H1 (cell line): ENCODE data around the gene ATP4A. TPM values are rescaled to one million over a fixed set of nuclear protein-coding genes. Genes with fewer than 3 reads are reported as not detected.

Experiments used
- CTCF ChIA-PET: fragments of 300-600 bp; sonication (Branson Sonifier 250); formaldehyde crosslinking; loops from one replicate; lab custom pipeline; 2021; ENCODE audit not compliant: partially characterized antibody; lab: Charles Lee
- POLR2A ChIA-PET: fragments of 300-600 bp; sonication (Branson Sonifier 250); formaldehyde crosslinking; loops from one replicate; lab custom pipeline; 2021; ENCODE audit warnings: inconsistent platforms; ENCODE audit not compliant: partially characterized antibody; lab: Charles Lee
- DNase-seq, 2 experiments: peaks; one replicate each; pipeline versions ENCODE4 v3.0.0 to v3.0.0-alpha.2; 2010 to 2022; ENCODE audit warnings: low spot score in 2 of 2, low read depth in 1 of 2, mixed read lengths in 1 of 2
- FAIRE-seq: peaks from 2 replicates; lab custom pipeline; 2011; peaks lifted over from hg19 to GRCh38; lab: Jason Lieb, UNC
- H2AFZ ChIP-seq: 2 replicates; pipeline ENCODE4 v1.8.1; 2012; ENCODE audit warnings: low read length, inconsistent platforms
- H2AK5ac ChIP-seq: 2 replicates; pipeline ENCODE4 v1.6.1; 2013; ENCODE audit warnings: low read depth, low read length
- H2BK120ac ChIP-seq: replicated peaks from 2 replicates; pipeline ENCODE3; 2013; ENCODE audit warnings: low read depth, low read length, inconsistent platforms
- H2BK12ac ChIP-seq: 2 replicates; pipeline ENCODE4 v1.6.1; 2013; ENCODE audit warnings: low read depth, low read length
- H2BK15ac ChIP-seq: 2 replicates; pipeline ENCODE4 v1.6.1; 2013; ENCODE audit warnings: low read length
- H2BK20ac ChIP-seq: 2 replicates; pipeline ENCODE4 v1.6.1; 2013; ENCODE audit warnings: low read length
- H2BK5ac ChIP-seq: 2 replicates; pipeline ENCODE4 v1.6.1; 2013; ENCODE audit warnings: low read depth, low read length
- H3K14ac ChIP-seq: 2 replicates; pipeline ENCODE4 v1.6.1; 2013; ENCODE audit warnings: inconsistent platforms; ENCODE audit not compliant: insufficient read length
- H3K18ac ChIP-seq: 2 replicates; pipeline ENCODE4 v1.6.1; 2013; ENCODE audit warnings: low read length; ENCODE audit errors: extremely low read depth
- H3K23ac ChIP-seq: 2 replicates; pipeline ENCODE4 v1.6.1; 2013; ENCODE audit warnings: inconsistent platforms; ENCODE audit not compliant: insufficient read length
- H3K23me2 ChIP-seq: 2 replicates; pipeline ENCODE4 v1.6.1; 2013; ENCODE audit warnings: low read depth, low read length
- H3K27ac ChIP-seq: 2 replicates; pipeline ENCODE4 v1.6.1; 2011; ENCODE audit warnings: low read depth, low read length, inconsistent platforms
- H3K27me3 ChIP-seq, 4 experiments: replicated peaks in 1 of 4; 1 replicate in 1 of 4; 2 replicates in 3 of 4; pipeline versions ENCODE4 v1.6.1 to v1.8.1; 2011 to 2013; ENCODE audit warnings: low read length in 3 of 4, mild to moderate bottlenecking in 3 of 4, inconsistent platforms in 2 of 4, mixed read lengths in 2 of 4, moderate library complexity in 1 of 4; ENCODE audit not compliant: control insufficient read depth in 3 of 4, insufficient read depth in 3 of 4; ENCODE audit errors: extremely low read depth in 1 of 4
- H3K36me3 ChIP-seq, 4 experiments: 2 replicates each; pipeline versions ENCODE4 v1.6.1 to v1.8.1; 2011 to 2013; ENCODE audit warnings: mild to moderate bottlenecking in 4 of 4, low read length in 3 of 4, moderate library complexity in 2 of 4, control low read depth in 1 of 4, inconsistent platforms in 1 of 4; ENCODE audit not compliant: insufficient read depth in 4 of 4, control insufficient read depth in 2 of 4
- H3K4ac ChIP-seq: replicated peaks from 2 replicates; pipeline ENCODE3; 2013; ENCODE audit warnings: low read length, low read depth, mixed read lengths, inconsistent platforms; ENCODE audit not compliant: insufficient read length
- H3K4me1 ChIP-seq, 4 experiments: replicated peaks in 1 of 4; 1 replicate in 1 of 4; 2 replicates in 3 of 4; pipeline versions ENCODE4 v1.6.1 to v1.8.1; 2011 to 2013; ENCODE audit warnings: low read length in 3 of 4, inconsistent platforms in 2 of 4, mixed read lengths in 1 of 4; ENCODE audit not compliant: insufficient read depth in 4 of 4, control insufficient read depth in 3 of 4
- H3K4me2 ChIP-seq, 2 experiments: 2 replicates each; pipeline versions ENCODE4 v1.6.1 to v1.8.1; 2011 to 2013; ENCODE audit warnings: low read depth in 2 of 2, low read length in 2 of 2, control low read depth in 1 of 2, inconsistent platforms in 1 of 2, mild to moderate bottlenecking in 1 of 2; ENCODE audit not compliant: insufficient read depth in 1 of 2
- H3K4me3 ChIP-seq, 4 experiments: fragments of 200-600, 300-600 bp in 1 of 4; sonication (generic), shearing (Covaris generic), sonication (Bioruptor Twin) in 1 of 4; 2 replicates each; pipeline versions ENCODE4 v1.5.1 to v1.8.1; 2011 to 2016; ENCODE audit warnings: low read length in 4 of 4, low read depth in 3 of 4, control low read depth in 2 of 4, inconsistent platforms in 2 of 4, mild to moderate bottlenecking in 2 of 4, mixed read lengths in 1 of 4, moderate library complexity in 1 of 4; ENCODE audit not compliant: insufficient read depth in 2 of 4; ENCODE audit errors: extremely low read depth in 1 of 4
- H3K56ac ChIP-seq: replicated peaks from 2 replicates; pipeline ENCODE3; 2013; ENCODE audit warnings: low read depth, mild to moderate bottlenecking, mixed read lengths, low read length, inconsistent platforms; ENCODE audit not compliant: insufficient read length
- H3K79me1 ChIP-seq: 2 replicates; pipeline ENCODE4 v1.6.1; 2013; ENCODE audit warnings: low read depth, low read length, control low read depth
- H3K79me2 ChIP-seq, 2 experiments: 2 replicates each; pipeline versions ENCODE4 v1.6.1 to v1.8.1; 2012 to 2013; ENCODE audit warnings: low read length in 2 of 2, mild to moderate bottlenecking in 2 of 2, inconsistent platforms in 1 of 2; ENCODE audit not compliant: insufficient read depth in 2 of 2, control insufficient read depth in 1 of 2
- H3K9ac ChIP-seq, 4 experiments: replicated peaks in 1 of 4; 1 replicate in 1 of 4; 2 replicates in 3 of 4; pipeline versions ENCODE4 v1.6.1 to v1.8.1; 2011 to 2013; ENCODE audit warnings: low read depth in 3 of 4, low read length in 3 of 4, control low read depth in 2 of 4, mild to moderate bottlenecking in 2 of 4, moderate library complexity in 2 of 4, inconsistent platforms in 1 of 4; ENCODE audit errors: extremely low read depth in 1 of 4
- H3K9me3 ChIP-seq, 2 experiments: 2 replicates each; pipeline versions ENCODE4 v1.6.1 to v1.8.1; 2012 to 2013; ENCODE audit warnings: mild to moderate bottlenecking in 2 of 2, moderate library complexity in 2 of 2, control low read depth in 1 of 2, inconsistent platforms in 1 of 2, low read depth in 1 of 2, low read length in 1 of 2, mixed read lengths in 1 of 2; ENCODE audit not compliant: insufficient read depth in 2 of 2
- H4K20me1 ChIP-seq, 2 experiments: replicated peaks in 1 of 2; 2 replicates each; pipeline versions ENCODE3 to v1.8.1; 2011 to 2013; ENCODE audit warnings: inconsistent platforms in 2 of 2, low read length in 2 of 2, mild to moderate bottlenecking in 1 of 2; ENCODE audit not compliant: insufficient read depth in 2 of 2, control insufficient read depth in 1 of 2
- H4K5ac ChIP-seq: 2 replicates; pipeline ENCODE4 v1.6.1; 2013; ENCODE audit warnings: low read length, low read depth, mixed read lengths, inconsistent platforms; ENCODE audit not compliant: insufficient read length
- H4K8ac ChIP-seq: 2 replicates; pipeline ENCODE4 v1.8.0; 2013; ENCODE audit warnings: mild to moderate bottlenecking, moderate library complexity, low read length, inconsistent platforms; ENCODE audit not compliant: insufficient read depth; ENCODE audit errors: extremely low read depth
- H4K91ac ChIP-seq: replicated peaks from 2 replicates; pipeline ENCODE3; 2013; ENCODE audit warnings: low read length, mixed read lengths, inconsistent platforms; ENCODE audit not compliant: insufficient read length
- TEAD4 ChIP-seq: IDR thresholded peaks from 2 replicates; pipeline ENCODE4 v1.6.1; 2012; ENCODE audit warnings: low read depth, low read length, inconsistent platforms, mixed read lengths
- WGBS, 2 experiments: shearing (Covaris generic) in 1 of 2; methylation state at CpG; one replicate each; pipeline versions ENCODE4 v1.1.6 to v1.1.7; 2013 to 2015; ENCODE audit warnings: low lambda C conversion rate in 2 of 2, mixed read lengths in 2 of 2, inconsistent platforms in 1 of 2, low coverage in 1 of 2, missing lambda C conversion rate in 1 of 2; ENCODE audit not compliant: insufficient replicate concordance in 2 of 2, insufficient coverage in 1 of 2, insufficient read length in 1 of 2; ENCODE audit errors: extremely low coverage in 1 of 2, missing lambda C conversion rate in 1 of 2; 5-methylcytosine and 5-hydroxymethylcytosine counted together
- polyA plus RNA-seq, 7 experiments: library from polyadenylated mRNA; depleted of rRNA in 3 of 7; stranded (reverse) in 5 of 7; unstranded in 2 of 7; fragments of >200 nt in 5 of 7; fragments of 200-250 nt in 2 of 7; gene quantifications; 1 replicate in 5 of 7; 2 replicates in 1 of 7; 4 replicates in 1 of 7; pipeline versions ENCODE4 v1.2.1 to v1.2.3, GENCODE V29; 2011 to 2013; ENCODE audit warnings: missing spikeins in 2 of 7, mixed read lengths in 2 of 7
- total RNA-seq: library from RNA; stranded (reverse); fragmentation: NEBNext Ultra II Directional; extraction: Animal tissue kit (Norgen Biotek cat#: 25700); gene quantifications from 2 replicates; pipeline ENCODE4 v1.2.1, GENCODE V29; 2021
- TF ChIP-seq, protein P1 (sequence below): IDR thresholded peaks from 2 replicates; pipeline ENCODE4 v1.6.1; 2012; ENCODE audit warnings: low read length, inconsistent platforms

The ATP4A gene
- total and polyA plus RNA-seq, 2 of the 8 experiments (the other 6 are each of a cell fraction or from before 2014, with no cell fraction given), result 0.50 to 1.2 TPM

DNA sequence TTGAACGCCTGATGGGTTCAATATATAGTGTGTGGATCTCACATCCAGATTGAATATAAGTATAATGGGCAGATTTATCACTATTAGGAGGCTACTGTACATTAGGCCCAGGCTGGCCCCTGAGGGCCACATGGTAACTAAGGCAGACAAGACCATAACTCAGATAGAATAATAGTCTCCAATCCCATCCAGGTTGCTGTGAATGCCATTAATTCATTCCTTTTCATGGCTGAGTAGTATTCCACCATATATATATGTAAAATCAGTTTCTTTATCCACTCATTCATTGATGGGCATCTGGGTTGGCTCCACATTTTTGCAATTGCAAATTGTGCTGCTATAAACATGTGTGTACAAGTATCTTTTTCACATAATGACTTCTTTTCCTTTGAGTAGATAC, 14.5 kb upstream of the ATP4A start:
- H3K56ac ChIP-seq, result no peak overlapping the region
- no peaks in the 10 kb centered on the region for H3K79me2 ChIP-seq
- H2BK20ac ChIP-seq, result no peak overlapping the region
- no peak overlapping the region for H3K23ac ChIP-seq
- H3K36me3 ChIP-seq, result no peaks in the 10 kb centered on the region
- H3K4me1 ChIP-seq, result no peaks in the 10 kb centered on the region
- H3K18ac ChIP-seq, result no peak overlapping the region
- H4K8ac ChIP-seq, result no peak overlapping the region
- no peak overlapping the region for H4K91ac ChIP-seq
- no peak overlapping the region for H2AK5ac ChIP-seq
- no peaks in the 10 kb centered on the region for H4K20me1 ChIP-seq
- no peak overlapping the region for H2BK12ac ChIP-seq
- H3K79me1 ChIP-seq, result no peaks in the 10 kb centered on the region
- no peak overlapping the region for H2AFZ ChIP-seq
- H3K4me2 ChIP-seq, result no peak overlapping the region
- ChIA-PET CTCF (interaction anchor here (0.6 to 0.9 kb wide), 2 partner anchors 14 to 274 kb away, joined by 3 read pairs; no protein-coding TSS in a partner anchor), POLR2A (no interaction called here)
- DNase-seq (no peak), FAIRE-seq (no peak)
- no peaks in the 10 kb centered on the region for H3K27me3 ChIP-seq
- H3K4ac ChIP-seq, result no peak overlapping the region
- no peaks in the 10 kb centered on the region for H3K23me2 ChIP-seq
- H3K14ac ChIP-seq, result no peak overlapping the region
- no peak overlapping the region for H3K9ac ChIP-seq
- 87% methylated on average over 1 of the region's 1 CpG; no CpG with 5 or more reads in 1 of the 2 experiments for WGBS, 2 experiments
- no peak overlapping the region for H2BK5ac ChIP-seq
- H2BK15ac ChIP-seq, result no peak overlapping the region
- no peak overlapping the region for H2BK120ac ChIP-seq
- peaks cover 28 to 32% of the 10 kb centered on the region in 2 experiments for H3K9me3 ChIP-seq
- TF ChIP-seq, protein P1, sequence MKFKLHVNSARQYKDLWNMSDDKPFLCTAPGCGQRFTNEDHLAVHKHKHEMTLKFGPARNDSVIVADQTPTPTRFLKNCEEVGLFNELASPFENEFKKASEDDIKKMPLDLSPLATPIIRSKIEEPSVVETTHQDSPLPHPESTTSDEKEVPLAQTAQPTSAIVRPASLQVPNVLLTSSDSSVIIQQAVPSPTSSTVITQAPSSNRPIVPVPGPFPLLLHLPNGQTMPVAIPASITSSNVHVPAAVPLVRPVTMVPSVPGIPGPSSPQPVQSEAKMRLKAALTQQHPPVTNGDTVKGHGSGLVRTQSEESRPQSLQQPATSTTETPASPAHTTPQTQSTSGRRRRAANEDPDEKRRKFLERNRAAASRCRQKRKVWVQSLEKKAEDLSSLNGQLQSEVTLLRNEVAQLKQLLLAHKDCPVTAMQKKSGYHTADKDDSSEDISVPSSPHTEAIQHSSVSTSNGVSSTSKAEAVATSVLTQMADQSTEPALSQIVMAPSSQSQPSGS, result no peak
- no peak for TF ChIP-seq TEAD4
- no peak overlapping the region for H3K4me3 ChIP-seq
- no peak overlapping the region for H4K5ac ChIP-seq
- no peak overlapping the region for H3K27ac ChIP-seq
